Adrenal gland (tissue), 12 donors: ENCODE data around the gene CFAP210. TPM values are rescaled to one million over a fixed set of nuclear protein-coding genes. Genes with fewer than 3 reads are reported as not detected.
"Not testable (repeated sequence)": the region's sequence is repeated elsewhere in the genome, so short reads cannot be mapped to it uniquely, and the experiment has no call there.

Experiments
- DNase-seq, 7 donors: peaks; one replicate each; pipeline ENCODE4 v3.0.0-alpha.2; 2019 to 2020
- H3K27ac ChIP-seq, 5 donors: fragments of 200-600 bp; sonication (generic) in 4 of 5; 1 replicate in 3 of 5; 2 replicates in 2 of 5; pipeline versions ENCODE4 v1.5.1 to v1.8.0; 2016 to 2020; ENCODE audit warnings: mild to moderate bottlenecking in 1 of 5
- H3K27me3 ChIP-seq: fragments of 200-600 bp; 2 replicates; pipeline ENCODE4 v1.8.0; 2021
- H3K36me3 ChIP-seq, 2 donors: fragments of 200-600 bp; replicated peaks in 1 of 2; 1 replicate in 1 of 2; 2 replicates in 1 of 2; pipeline versions ENCODE4 v1.5.1 to v1.8.0; 2018 to 2022
- H3K4me1 ChIP-seq, 2 donors: fragments of 200-600 bp; replicated peaks in 1 of 2; 1 replicate in 1 of 2; 2 replicates in 1 of 2; pipeline versions ENCODE4 v1.5.1 to v1.8.0; 2018 to 2021
- H3K4me3 ChIP-seq, 4 donors: fragments of 200-600 bp; sonication (generic) in 3 of 4; one replicate each; pipeline ENCODE4 v1.5.1; 2016 to 2018
- H3K9me3 ChIP-seq, 3 donors: fragments of 200-600 bp; sonication (generic) in 1 of 3; replicated peaks in 1 of 3; 1 replicate in 2 of 3; 2 replicates in 1 of 3; pipeline versions ENCODE4 v1.5.1 to v1.8.0; 2016 to 2021
- CTCF ChIP-seq, 6 experiments: fragments of 450-650 bp in 4 of 6; fragments of 200-600 bp in 2 of 6; sonication (generic) in 1 of 6; IDR thresholded peaks; 1 replicate in 5 of 6; 2 replicates in 1 of 6; pipeline versions ENCODE4 v1.5.1 to v1.8.0; 2016 to 2021; ENCODE audit warnings: antibody characterized with exemption in 6 of 6, mild to moderate bottlenecking in 2 of 6, moderate library complexity in 1 of 6
- POLR2A ChIP-seq, 2 donors: fragments of 450-650 bp; IDR thresholded peaks; one replicate each; pipeline ENCODE4 v1.6.1; 2017; ENCODE audit warnings: antibody characterized with exemption in 2 of 2, mild to moderate bottlenecking in 2 of 2, moderate library complexity in 1 of 2
- WGBS, 4 donors: extraction: QIAGEN DNeasy Blood & Tissue Kit in 2 of 4; methylation state at CpG; one replicate each; pipeline versions ENCODE4 v1.1.5 to v1.1.7; 2013 to 2017; 5-methylcytosine and 5-hydroxymethylcytosine counted together
- intact Hi-C, 2 donors: fragments of 100-400 bp; cut with DNase I; formaldehyde crosslinking; loops; one replicate each; pipeline versions ENCODE4 v1.14.1 to v1.15.0; 2022 to 2023
- polyA plus RNA-seq, 3 donors: library from polyadenylated mRNA; stranded (reverse); fragments of 200-250 nt in 2 of 3; fragments of 350-450 nt in 1 of 3; fragmentation: Illumina TruSeq in 1 of 3; extraction: RNeasy Lipid Tissue Mini Kit (QIAGEN cat#74804) in 1 of 3; gene quantifications; one replicate each; pipeline ENCODE4 v1.2.3, GENCODE V29; 2013 to 2014
- small RNA-seq, 2 donors: library from RNA; depleted of rRNA; stranded (forward); fragments of <200 nt; gene quantifications; one replicate each; pipeline ENCODE3, GENCODE V24; 2016
- total RNA-seq, 9 donors: library from RNA; depleted of rRNA in 4 of 9; stranded (reverse); fragments of >200 nt in 4 of 9; fragments of 120-200 nt in 1 of 9; fragmentation: NEBNext Ultra II Directional in 1 of 9; extraction: Animal tissue kit (Norgen Biotek cat#: 25700) in 1 of 9; gene quantifications; one replicate each; pipeline versions ENCODE4 v1.1.0 to v1.2.4, GENCODE V29; 2013 to 2023
- donor health status: healthy with polysubstance abuse.
- donor health status: Bipolar disorder and iron deficiency.
- donor health status: DM: yes; HTN: yes; CAD: no.
- donor health status: DM: no; HTN: no; CAD: no.
- donor health status: DM: no; HTN: no; CAD: no.
- donor health status: DM: yes; HTN: yes; CAD: no.

Gene CFAP210
- total and polyA plus RNA-seq, 12 donors: 0.07 to 0.39 (median 0.32) TPM; not detected in 9

GRCh38 chr2:169599568-169599967 is 94.6 kb downstream of the CFAP210 start:
- no peak overlapping the region for H3K27ac ChIP-seq
- DNase-seq: no peak
- H3K27me3 ChIP-seq: no peaks in the 10 kb centered on the region
- H3K36me3 ChIP-seq: peaks cover 0 to 3% of the 10 kb centered on the region in 2 donors
- no peak overlapping the region for H3K4me3 ChIP-seq
- peaks cover 0 to 4% of the 10 kb centered on the region in 2 donors for H3K4me1 ChIP-seq
- intact Hi-C loops: no loop called here
- TF ChIP-seq POLR2A (IDR thresholded peaks at IDR 0.05): no peak
- no peak for TF ChIP-seq CTCF (IDR thresholded peaks at IDR 0.05)
- no peaks in the 10 kb centered on the region for H3K9me3 ChIP-seq

DNA sequence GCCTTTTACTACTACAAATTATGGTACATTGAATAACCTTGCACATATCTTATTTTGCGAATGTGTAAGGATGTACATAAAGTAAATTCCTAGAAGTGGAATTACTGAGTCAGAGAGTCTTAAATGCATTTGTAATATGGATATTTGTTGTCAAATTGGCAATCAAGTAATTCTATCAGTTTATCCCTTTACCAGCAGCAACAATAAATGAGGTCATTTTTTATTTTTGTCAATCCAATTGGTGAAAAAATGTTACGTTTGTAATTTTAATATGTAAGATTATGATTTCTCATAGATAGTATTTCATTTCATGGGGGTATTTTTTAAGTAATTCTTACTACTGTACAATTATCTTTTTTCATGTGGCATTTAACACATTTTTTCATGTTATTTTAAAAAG is 95.2 kb downstream of the CFAP210 start:
- 91 to 95% (median 93%) methylated on average over 2 of the region's 2 CpGs for WGBS, 4 donors
- H3K36me3 ChIP-seq: no peaks in the 10 kb centered on the region

GRCh38 chr2:169596546-169596945 is 97.7 kb downstream of the CFAP210 start:
- WGBS, 4 donors: 84 to 97% (median 94%) methylated on average over 6 to 7 of the region's 7 CpGs
- intact Hi-C loops, H3K27ac ChIP-seq, H3K9me3 ChIP-seq, H3K4me3 ChIP-seq, H3K36me3 ChIP-seq, DNase-seq, H3K27me3 ChIP-seq, H3K4me1 ChIP-seq: not testable (repeated sequence)

More for the DNA sequence above, 95.2 kb downstream of the CFAP210 start:
- Histone ChIP-seq H3K4me1 (peaks cover 0 to 4% of the 10 kb centered on the region in 2 donors), H3K27ac (no peak overlapping the region), H3K4me3 (no peak overlapping the region), H3K27me3 (no peaks in the 10 kb centered on the region), H3K9me3 (no peaks in the 10 kb centered on the region)
- intact Hi-C loops: no loop called here
- TF ChIP-seq CTCF (IDR thresholded peaks at IDR 0.05): no peak
- TF ChIP-seq POLR2A (IDR thresholded peaks at IDR 0.05): no peak
- no peak for DNase-seq

Small RNA genes within 50 kb of the gene (small RNA-seq; reads per million reads assigned to genes)
- gene RF00432: 0 reads per million in 2 donors

Other genes starting within 250 kb of the CFAP210 start
- 10 to 100 TPM in 6 of 9 donors, 1 to 10 TPM in 3; 4.1 to 13.9 (median 10.8) TPM for gene BBS5, start 214.9 kb downstream of the CFAP210 start, total RNA-seq
- gene BBS5, start 214.9 kb downstream of the CFAP210 start, polyA plus RNA-seq: 10 to 100 TPM in 1 of 3 donors, 1 to 10 TPM in 2; 3.6 to 15.7 (median 8.8) TPM
- gene KLHL41, start 184.7 kb downstream of the CFAP210 start, total RNA-seq: 1 to 10 TPM in 2 of 9 donors, under 1 TPM in 7; 0.28 to 3.1 (median 0.42) TPM
- gene KLHL41, start 184.7 kb downstream of the CFAP210 start, polyA plus RNA-seq: 1 to 10 TPM in 1 of 3 donors, under 1 TPM in 2; 0.18 to 1.4 (median 0.91) TPM
- gene FASTKD1, start 120.5 kb downstream of the CFAP210 start, total RNA-seq: 10 to 100 TPM in 7 of 9 donors, 1 to 10 TPM in 2; 5.9 to 44.1 (median 17.3) TPM
- gene FASTKD1, start 120.5 kb downstream of the CFAP210 start, polyA plus RNA-seq: 100 to 1,000 TPM in 1 of 3 donors, 10 to 100 TPM in 2; 27.3 to 121 (median 31.0) TPM
- 10 to 100 TPM; 15.4 to 52.2 (median 43.0) TPM for gene PPIG, start 110.1 kb downstream of the CFAP210 start, total RNA-seq
- gene PPIG, start 110.1 kb downstream of the CFAP210 start, polyA plus RNA-seq: 100 to 1,000 TPM in 1 of 3 donors, 10 to 100 TPM in 2; 47.3 to 111 (median 83.4) TPM
- gene PHOSPHO2, start 64 bp upstream of the CFAP210 start, total RNA-seq: 1 to 10 TPM in 7 of 9 donors, under 1 TPM in 2; 0.69 to 6.6 (median 2.4) TPM
- gene PHOSPHO2, start 64 bp upstream of the CFAP210 start, polyA plus RNA-seq: 1 to 10 TPM in 2 of 3 donors, under 1 TPM in 1; 0.74 to 2.4 (median 2.3) TPM
- 10 to 100 TPM in 1 of 9 donors, 1 to 10 TPM in 6, under 1 TPM in 2; 0.61 to 12.4 (median 2.1) TPM for gene KLHL23, start 39.4 kb upstream of the CFAP210 start, total RNA-seq
- 1 to 10 TPM; 1.5 to 2.5 (median 1.9) TPM for gene KLHL23, start 39.4 kb upstream of the CFAP210 start, polyA plus RNA-seq
- gene SSB, start 104.5 kb upstream of the CFAP210 start, total RNA-seq: 100 to 1,000 TPM in 1 of 9 donors, 10 to 100 TPM in 8; 30.1 to 129 (median 74.1) TPM
- 100 to 1,000 TPM in 1 of 3 donors, 10 to 100 TPM in 2; 66.1 to 210 (median 72.6) TPM for gene SSB, start 104.5 kb upstream of the CFAP210 start, polyA plus RNA-seq
- 10 to 100 TPM; 18.2 to 60.5 (median 43.9) TPM for gene METTL5, start 130.5 kb upstream of the CFAP210 start, total RNA-seq
- gene METTL5, start 130.5 kb upstream of the CFAP210 start, polyA plus RNA-seq: 10 to 100 TPM; 52.8 to 89.1 (median 63.9) TPM
- gene UBR3, start 133.0 kb upstream of the CFAP210 start, total RNA-seq: 10 to 100 TPM; 33.9 to 85.7 (median 62.9) TPM
- gene UBR3, start 133.0 kb upstream of the CFAP210 start, polyA plus RNA-seq: 10 to 100 TPM; 25.5 to 78.0 (median 26.3) TPM